Measurements from ENCODE around the gene CROCC.
"Not testable (repeated sequence)": the region's sequence is repeated elsewhere in the genome, so short reads cannot be mapped to it uniquely, and the experiment has no call there.

CROCC gene

GRCh38 chr1:16896316-16897055 lies 25.2 kb upstream of the CROCC start:
- peak; percentile 84 for DNase-seq

GRCh38 chr1:16897653-16898052 lies 24.1 kb upstream of the CROCC start:
- not testable (repeated sequence) for DNase-seq

GRCh38 chr1:16898298-16898697 lies 23.4 kb upstream of the CROCC start:
- DNase-seq, result not testable (repeated sequence)

- not testable (repeated sequence) for DNase-seq
Observed at GRCh38 chr1:16899020-16899419, 22.7 kb upstream of the CROCC start.

- DNase-seq, result peak; percentile 46
Observed at GRCh38 chr1:16900751-16901150, 21.0 kb upstream of the CROCC start.

GRCh38 chr1:16901371-16901770 lies 20.4 kb upstream of the CROCC start:
- not testable (repeated sequence) for DNase-seq

GRCh38 chr1:16903054-16903453 lies 18.7 kb upstream of the CROCC start:
- DNase-seq, result no peak

GRCh38 chr1:16903458-16903796 lies 18.3 kb upstream of the CROCC start:
- DNase-seq, result no peak

GRCh38 chr1:16904560-16905109 lies 17.1 kb upstream of the CROCC start:
- peak; percentile 100 for DNase-seq

- peak; percentile 94 for DNase-seq
Observed at GRCh38 chr1:16905110-16905867, 16.4 kb upstream of the CROCC start.

- no peak for DNase-seq
Observed at GRCh38 chr1:16905868-16906702, 15.6 kb upstream of the CROCC start.

- no peak for DNase-seq
Observed at GRCh38 chr1:16906873-16907272, 14.9 kb upstream of the CROCC start.

GRCh38 chr1:16907870-16908758 lies 13.6 kb upstream of the CROCC start:
- DNase-seq, result no peak

GRCh38 chr1:16911851-16912721 lies 9.6 kb upstream of the CROCC start:
- DNase-seq, result not testable (repeated sequence)

- peak; percentile 36 for DNase-seq
Observed at GRCh38 chr1:16912742-16913141, 9.0 kb upstream of the CROCC start.

- no peak for DNase-seq
Observed at GRCh38 chr1:16913181-16913832, 8.4 kb upstream of the CROCC start.

- DNase-seq, result peak; percentile 97
Observed at GRCh38 chr1:16913833-16914662, 7.7 kb upstream of the CROCC start.

GRCh38 chr1:16914928-16915626 lies 6.7 kb upstream of the CROCC start:
- DNase-seq, result not testable (repeated sequence)

- peak; percentile 73 for DNase-seq
Observed at GRCh38 chr1:16915627-16915973, 6.1 kb upstream of the CROCC start.

Data from hematopoietic multipotent progenitor cell treated with erythropoietin and hydrocortisone succinate and interleukin-3 and kit ligand, for 4 days (in vitro differentiated cells).